Mesenchymal stem cell (in vitro differentiated cells and primary cell): ENCODE measurements around the gene OR1B1.
"Not testable (repeated sequence)": the region's sequence is repeated elsewhere in the genome, so short reads cannot be mapped to it uniquely, and the experiment has no call there.

Experiments
- DNase-seq: peaks from one replicate; pipeline ENCODE4 v3.0.0-alpha.2; 2013
- H2AFZ ChIP-seq: one replicate; pipeline ENCODE4 v1.6.1; 2013; ENCODE audit warnings: low read depth, mild to moderate bottlenecking, control low read depth, inconsistent platforms, low read length, moderate library complexity
- H2AK5ac ChIP-seq: 2 replicates; pipeline ENCODE4 v1.6.1; 2013; ENCODE audit warnings: low read length, moderate library complexity, mild to moderate bottlenecking, inconsistent platforms; ENCODE audit not compliant: severe bottlenecking
- H2BK120ac ChIP-seq: one replicate; pipeline ENCODE4 v1.6.1; 2013; ENCODE audit warnings: low read depth, mild to moderate bottlenecking, inconsistent platforms, low read length, moderate library complexity
- H2BK12ac ChIP-seq, 2 experiments: one replicate each; pipeline ENCODE4 v1.6.1; 2013; ENCODE audit warnings: inconsistent platforms in 2 of 2, low read length in 2 of 2, mild to moderate bottlenecking in 2 of 2, moderate library complexity in 2 of 2, control low read depth in 1 of 2
- H2BK15ac ChIP-seq: one replicate; pipeline ENCODE4 v1.6.1; 2013; ENCODE audit warnings: mild to moderate bottlenecking, low read depth, inconsistent platforms; ENCODE audit not compliant: poor library complexity, severe bottlenecking
- H2BK5ac ChIP-seq: 2 replicates; pipeline ENCODE4 v1.6.1; 2013; ENCODE audit warnings: low read depth, mild to moderate bottlenecking, low read length, control low read depth, inconsistent platforms; ENCODE audit not compliant: poor library complexity, severe bottlenecking
- H3K14ac ChIP-seq, 2 experiments: one replicate each; pipeline ENCODE4 v1.6.1; 2013; ENCODE audit warnings: inconsistent platforms in 2 of 2, low read length in 2 of 2, control low read depth in 1 of 2, mild to moderate bottlenecking in 1 of 2, moderate library complexity in 1 of 2
- H3K18ac ChIP-seq, 2 experiments: one replicate each; pipeline ENCODE4 v1.6.1; 2013; ENCODE audit warnings: inconsistent platforms in 2 of 2, low read length in 2 of 2, control low read depth in 1 of 2, low read depth in 1 of 2, mild to moderate bottlenecking in 1 of 2
- H3K23ac ChIP-seq, 2 experiments: one replicate each; pipeline ENCODE4 v1.6.1; 2013; ENCODE audit warnings: inconsistent platforms in 2 of 2, low read length in 2 of 2, mild to moderate bottlenecking in 2 of 2, moderate library complexity in 2 of 2, control low read depth in 1 of 2
- H3K27ac ChIP-seq: 2 replicates; pipeline ENCODE4 v1.5.1; 2013; ENCODE audit warnings: mild to moderate bottlenecking, moderate library complexity, low read length, control low read depth, inconsistent platforms; ENCODE audit not compliant: poor library complexity, severe bottlenecking
- H3K27me3 ChIP-seq, 2 experiments: 2 replicates each; pipeline versions ENCODE4 v1.6.1 to v1.7.0; 2013; ENCODE audit warnings: low read length in 2 of 2, mild to moderate bottlenecking in 2 of 2, moderate library complexity in 2 of 2, control low read depth in 1 of 2, inconsistent platforms in 1 of 2; ENCODE audit not compliant: control insufficient read depth in 1 of 2, insufficient read depth in 1 of 2
- H3K36me3 ChIP-seq, 2 experiments: 2 replicates each; pipeline versions ENCODE4 v1.6.1 to v1.7.0; 2013; ENCODE audit warnings: low read length in 2 of 2, control low read depth in 1 of 2, inconsistent platforms in 1 of 2, low read depth in 1 of 2, mild to moderate bottlenecking in 1 of 2; ENCODE audit not compliant: insufficient read depth in 2 of 2, control insufficient read depth in 1 of 2
- H3K4ac ChIP-seq, 2 experiments: one replicate each; pipeline ENCODE4 v1.6.1; 2013; ENCODE audit warnings: inconsistent platforms in 2 of 2, low read length in 2 of 2, mild to moderate bottlenecking in 2 of 2, moderate library complexity in 2 of 2, control low read depth in 1 of 2, low read depth in 1 of 2
- H3K4me1 ChIP-seq: 2 replicates; pipeline ENCODE4 v1.6.1; 2013; ENCODE audit warnings: low read depth, low read length, control low read depth; ENCODE audit not compliant: control insufficient read depth, insufficient read depth
- H3K4me2 ChIP-seq: 2 replicates; pipeline ENCODE4 v1.6.1; 2013; ENCODE audit warnings: low read length, mild to moderate bottlenecking, inconsistent platforms; ENCODE audit not compliant: poor library complexity, severe bottlenecking
- H3K4me3 ChIP-seq, 2 experiments: 2 replicates each; pipeline versions ENCODE4 v1.5.1 to v1.7.0; 2013; ENCODE audit warnings: low read length in 2 of 2, mild to moderate bottlenecking in 2 of 2, control low read depth in 1 of 2, low read depth in 1 of 2; ENCODE audit not compliant: insufficient read depth in 1 of 2
- H3K79me1 ChIP-seq: replicated peaks from 2 replicates; pipeline ENCODE4 v1.6.1; 2013; ENCODE audit warnings: mild to moderate bottlenecking, control low read depth, low read length, inconsistent platforms; ENCODE audit not compliant: poor library complexity, severe bottlenecking
- H3K9ac ChIP-seq: 2 replicates; pipeline ENCODE4 v1.7.0; 2013; ENCODE audit warnings: mild to moderate bottlenecking, low read length, moderate library complexity
- H3K9me3 ChIP-seq: 2 replicates; pipeline ENCODE4 v1.7.0; 2013; ENCODE audit warnings: mild to moderate bottlenecking, low read length; ENCODE audit not compliant: control insufficient read depth
- H4K8ac ChIP-seq: one replicate; pipeline ENCODE4 v1.6.1; 2013; ENCODE audit warnings: inconsistent platforms, mild to moderate bottlenecking, low read length, moderate library complexity
- H4K91ac ChIP-seq: one replicate; pipeline ENCODE4 v1.6.1; 2013; ENCODE audit warnings: mild to moderate bottlenecking, low read length, inconsistent platforms
- WGBS: methylation state at CpG from one replicate; pipeline ENCODE4 v1.1.7; 2013; ENCODE audit warnings: mixed read lengths; 5-methylcytosine and 5-hydroxymethylcytosine counted together

OR1B1 gene

DNA sequence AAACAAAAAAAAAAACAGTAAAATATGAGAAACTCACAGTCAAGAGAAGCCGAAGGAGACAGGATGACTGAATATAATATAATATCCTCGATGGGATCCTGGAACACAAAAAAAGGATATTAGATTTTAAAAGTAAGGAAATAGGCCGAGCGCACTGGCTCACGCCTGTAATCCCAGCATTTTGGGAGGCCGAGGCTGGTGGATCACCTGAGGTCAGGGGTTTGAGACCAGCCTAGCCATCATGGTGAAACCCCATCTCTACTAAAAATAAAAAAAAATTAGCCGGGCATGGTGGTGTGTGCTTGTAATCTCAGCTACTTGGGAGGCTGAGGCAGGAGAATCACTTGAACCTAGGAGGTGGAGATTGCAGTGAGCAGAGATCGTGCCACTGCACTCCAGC, 74.1 kb downstream of the OR1B1 start, which contains the start of gene OR1L8:
Gene OR1L8, minus strand, starts transcription at position 101 of the 400 bp plus-strand sequence. CDS start 14,907 bp downstream, outside the sequence.
- not testable (repeated sequence) for H2BK12ac ChIP-seq, DNase-seq

GRCh38 chr9:122580360-122580759, 77.1 kb downstream of the OR1B1 start:
- 92% methylated on average over 2 of the region's 3 CpGs for WGBS
- DNase-seq: no peak
- no peak overlapping the region for H3K18ac ChIP-seq
- no peak overlapping the region for H3K4ac ChIP-seq
- H4K8ac ChIP-seq: no peak overlapping the region
- no peaks in the 10 kb centered on the region for H3K79me1 ChIP-seq
- no peak overlapping the region for H2AK5ac ChIP-seq
- no peak overlapping the region for H2BK12ac ChIP-seq
- no peak overlapping the region for H2BK5ac ChIP-seq
- H3K4me3 ChIP-seq: no peak overlapping the region
- H3K4me1 ChIP-seq: no peaks in the 10 kb centered on the region
- H2AFZ ChIP-seq: no peak overlapping the region
- no peak overlapping the region for H4K91ac ChIP-seq
- no peak overlapping the region for H3K23ac ChIP-seq
- no peak overlapping the region for H3K27ac ChIP-seq
- H3K9ac ChIP-seq: no peak overlapping the region
- no peak overlapping the region for H2BK15ac ChIP-seq
- no peak overlapping the region for H3K14ac ChIP-seq
- H3K4me2 ChIP-seq: no peak overlapping the region
- H3K27me3 ChIP-seq: no peaks in the 10 kb centered on the region
- no peaks in the 10 kb centered on the region for H3K36me3 ChIP-seq
- peaks cover 9% of the 10 kb centered on the region for H3K9me3 ChIP-seq
- H2BK120ac ChIP-seq: no peak overlapping the region

More for the DNA sequence above, 74.1 kb downstream of the OR1B1 start, which contains the start of gene OR1L8:
- H3K9ac ChIP-seq, H3K4me2 ChIP-seq, H2AFZ ChIP-seq, H4K91ac ChIP-seq, H2BK5ac ChIP-seq, H2BK120ac ChIP-seq, H3K14ac ChIP-seq, H2AK5ac ChIP-seq, H3K4ac ChIP-seq, H4K8ac ChIP-seq, H3K9me3 ChIP-seq, H2BK15ac ChIP-seq, H3K36me3 ChIP-seq, H3K4me3 ChIP-seq, H3K4me1 ChIP-seq, H3K79me1 ChIP-seq, H3K18ac ChIP-seq, H3K27me3 ChIP-seq, H3K23ac ChIP-seq, H3K27ac ChIP-seq: not testable (repeated sequence)
- whole genome bisulfite sequencing: 79% methylated on average over 8 of the region's 8 CpGs

- no peak for DNase-seq
- Histone ChIP-seq H3K23ac (no peak overlapping the region), H3K14ac (no peak overlapping the region), H3K4me1 (no peaks in the 10 kb centered on the region), H3K9ac (no peak overlapping the region), H2AK5ac (no peak overlapping the region), H3K9me3 (peaks cover 9% of the 10 kb centered on the region), H3K79me1 (no peaks in the 10 kb centered on the region), H3K4ac (no peak overlapping the region), H2BK5ac (no peak overlapping the region), H3K27me3 (no peaks in the 10 kb centered on the region), H2BK120ac (no peak overlapping the region), H4K91ac (no peak overlapping the region), H2AFZ (no peak overlapping the region), H3K27ac (no peak overlapping the region), H3K18ac (no peak overlapping the region), H2BK15ac (no peak overlapping the region), H2BK12ac (no peak overlapping the region), H3K36me3 (no peaks in the 10 kb centered on the region), H4K8ac (no peak overlapping the region), H3K4me3 (no peak overlapping the region), H3K4me2 (no peak overlapping the region)
- 48% methylated on average over 3 of the region's 5 CpGs for WGBS
Observed at GRCh38 chr9:122579874-122580273, 77.6 kb downstream of the OR1B1 start.
